ENCODE data around the gene SWSAP1. TPM values are rescaled to one million over a fixed set of nuclear protein-coding genes. Genes with fewer than 3 reads are reported as not detected.

The SWSAP1 gene
- total and polyA plus RNA-seq, 9 of the 15 experiments (the other 6 are each of a cell fraction or from before 2014, with no cell fraction given): 0.18 to 2.8 (median 1.7) TPM

DNA sequence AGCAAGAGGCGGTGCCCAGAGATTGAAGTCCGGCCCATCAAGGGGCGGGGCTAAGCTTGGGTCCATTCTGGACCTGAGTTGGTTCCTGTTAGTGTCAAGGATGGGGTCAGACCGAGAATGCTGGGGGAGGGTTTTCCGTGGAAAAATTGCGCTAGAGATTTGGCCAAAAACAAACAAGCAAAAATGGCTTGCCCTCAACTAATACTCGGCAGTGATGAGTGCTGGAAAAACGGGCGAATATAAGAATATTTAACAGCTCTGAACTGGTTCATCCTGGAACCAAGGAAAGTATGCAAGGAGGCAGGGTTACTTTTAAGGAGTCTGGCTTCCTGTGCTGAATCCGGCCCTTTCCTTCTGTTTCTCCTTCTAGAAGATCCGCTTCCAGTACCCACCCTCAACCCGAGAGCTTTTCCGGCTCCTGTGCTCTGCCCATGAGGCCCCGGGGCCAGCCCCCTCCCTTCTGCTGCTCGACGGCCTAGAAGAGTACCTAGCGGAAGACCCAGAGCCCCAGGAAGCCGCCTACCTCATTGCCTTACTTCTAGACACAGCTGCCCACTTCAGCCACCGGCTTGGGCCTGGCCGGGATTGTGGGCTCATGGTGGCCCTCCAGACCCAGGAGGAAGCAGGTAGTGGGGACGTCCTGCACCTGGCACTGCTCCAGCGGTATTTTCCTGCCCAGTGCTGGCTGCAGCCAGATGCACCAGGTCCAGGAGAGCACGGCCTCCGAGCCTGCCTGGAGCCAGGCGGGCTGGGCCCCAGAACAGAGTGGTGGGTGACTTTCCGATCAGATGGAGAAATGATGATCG, 880 bp downstream of the SWSAP1 start (continued):
- TF ChIP-seq, protein P1, sequence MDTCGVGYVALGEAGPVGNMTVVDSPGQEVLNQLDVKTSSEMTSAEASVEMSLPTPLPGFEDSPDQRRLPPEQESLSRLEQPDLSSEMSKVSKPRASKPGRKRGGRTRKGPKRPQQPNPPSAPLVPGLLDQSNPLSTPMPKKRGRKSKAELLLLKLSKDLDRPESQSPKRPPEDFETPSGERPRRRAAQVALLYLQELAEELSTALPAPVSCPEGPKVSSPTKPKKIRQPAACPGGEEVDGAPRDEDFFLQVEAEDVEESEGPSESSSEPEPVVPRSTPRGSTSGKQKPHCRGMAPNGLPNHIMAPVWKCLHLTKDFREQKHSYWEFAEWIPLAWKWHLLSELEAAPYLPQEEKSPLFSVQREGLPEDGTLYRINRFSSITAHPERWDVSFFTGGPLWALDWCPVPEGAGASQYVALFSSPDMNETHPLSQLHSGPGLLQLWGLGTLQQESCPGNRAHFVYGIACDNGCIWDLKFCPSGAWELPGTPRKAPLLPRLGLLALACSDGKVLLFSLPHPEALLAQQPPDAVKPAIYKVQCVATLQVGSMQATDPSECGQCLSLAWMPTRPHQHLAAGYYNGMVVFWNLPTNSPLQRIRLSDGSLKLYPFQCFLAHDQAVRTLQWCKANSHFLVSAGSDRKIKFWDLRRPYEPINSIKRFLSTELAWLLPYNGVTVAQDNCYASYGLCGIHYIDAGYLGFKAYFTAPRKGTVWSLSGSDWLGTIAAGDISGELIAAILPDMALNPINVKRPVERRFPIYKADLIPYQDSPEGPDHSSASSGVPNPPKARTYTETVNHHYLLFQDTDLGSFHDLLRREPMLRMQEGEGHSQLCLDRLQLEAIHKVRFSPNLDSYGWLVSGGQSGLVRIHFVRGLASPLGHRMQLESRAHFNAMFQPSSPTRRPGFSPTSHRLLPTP (IDR thresholded peaks at IDR 0.05; ENCODE audit: borderline replicate concordance, extremely low read depth, insufficient read length): no peak
- TF ChIP-seq SETDB1 (IDR thresholded peaks at IDR 0.05; ENCODE audit: low read length): no peak
- no peak for TF ChIP-seq IRF2 (CRISPR knock-in tag; IDR thresholded peaks at IDR 0.05)
- no peak for TF ChIP-seq PCBP2 (IDR thresholded peaks at IDR 0.05; ENCODE audit: low read depth, low read length, poor library complexity, severe bottlenecking)
- TF ChIP-seq ZNF699 (CRISPR knock-in tag; IDR thresholded peaks at IDR 0.05; ENCODE audit: insufficient replicate concordance): no peak
- TF ChIP-seq, protein P2, sequence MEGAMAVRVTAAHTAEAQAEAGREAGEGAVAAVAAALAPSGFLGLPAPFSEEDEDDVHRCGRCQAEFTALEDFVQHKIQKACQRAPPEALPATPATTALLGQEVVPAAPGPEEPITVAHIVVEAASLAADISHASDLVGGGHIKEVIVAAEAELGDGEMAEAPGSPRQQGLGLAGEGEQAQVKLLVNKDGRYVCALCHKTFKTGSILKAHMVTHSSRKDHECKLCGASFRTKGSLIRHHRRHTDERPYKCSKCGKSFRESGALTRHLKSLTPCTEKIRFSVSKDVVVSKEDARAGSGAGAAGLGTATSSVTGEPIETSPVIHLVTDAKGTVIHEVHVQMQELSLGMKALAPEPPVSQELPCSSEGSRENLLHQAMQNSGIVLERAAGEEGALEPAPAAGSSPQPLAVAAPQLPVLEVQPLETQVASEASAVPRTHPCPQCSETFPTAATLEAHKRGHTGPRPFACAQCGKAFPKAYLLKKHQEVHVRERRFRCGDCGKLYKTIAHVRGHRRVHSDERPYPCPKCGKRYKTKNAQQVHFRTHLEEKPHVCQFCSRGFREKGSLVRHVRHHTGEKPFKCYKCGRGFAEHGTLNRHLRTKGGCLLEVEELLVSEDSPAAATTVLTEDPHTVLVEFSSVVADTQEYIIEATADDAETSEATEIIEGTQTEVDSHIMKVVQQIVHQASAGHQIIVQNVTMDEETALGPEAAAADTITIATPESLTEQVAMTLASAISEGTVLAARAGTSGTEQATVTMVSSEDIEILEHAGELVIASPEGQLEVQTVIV (CRISPR knock-in tag; IDR thresholded peaks at IDR 0.05; ENCODE audit: borderline replicate concordance): no peak
- no peak for TF ChIP-seq ZNF274 (IDR thresholded peaks at IDR 0.05; ENCODE audit: borderline replicate concordance, low read depth, low read length)
- peak in 1 of 2 experiments; percentile 11; a peak in 2 of 4 replicates for TF ChIP-seq RAD21 (CRISPR knock-in tag; conservative IDR thresholded peaks at IDR 0.05 in 1 of 2, IDR thresholded peaks at IDR 0.05 in 1 of 2)
- no peak for TF ChIP-seq GTF2F1 (IDR thresholded peaks at IDR 0.05; ENCODE audit: low read depth, low read length)
- TF ChIP-seq, protein P3, sequence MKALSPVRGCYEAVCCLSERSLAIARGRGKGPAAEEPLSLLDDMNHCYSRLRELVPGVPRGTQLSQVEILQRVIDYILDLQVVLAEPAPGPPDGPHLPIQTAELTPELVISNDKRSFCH (CRISPR knock-in tag; IDR thresholded peaks at IDR 0.05): no peak
- TF ChIP-seq, protein P3 (tag; IDR thresholded peaks at IDR 0.05): no peak
- TF ChIP-seq MEF2A (IDR thresholded peaks at IDR 0.05; ENCODE audit: control insufficient read depth, low read depth, low read length): no peak
- TF ChIP-seq NR4A1 (CRISPR knock-in tag; IDR thresholded peaks at IDR 0.05): no peak
- TF ChIP-seq NR4A1 (tag; IDR thresholded peaks at IDR 0.05): 0 out of 2 replicates have a peak, but pooled peaks have one; percentile 40
- TF ChIP-seq NFIC (IDR thresholded peaks at IDR 0.05): peak; percentile 77
- no peak for TF ChIP-seq CEBPG (CRISPR knock-in tag; IDR thresholded peaks at IDR 0.05)
- TF ChIP-seq CEBPG (tag; conservative IDR thresholded peaks at IDR 0.05 in 1 of 2, IDR thresholded peaks at IDR 0.05 in 1 of 2): 0 out of 4 replicates have a peak, but pooled peaks of 1 of the 2 experiments have one; percentile 13
- TF ChIP-seq MAZ (CRISPR knock-in tag; conservative IDR thresholded peaks at IDR 0.05 in 1 of 2, IDR thresholded peaks at IDR 0.05 in 1 of 2): peak in 1 of 2 experiments; percentile 63; a peak in 1 of 4 replicates
- no peak for TF ChIP-seq KDM4B (IDR thresholded peaks at IDR 0.05; ENCODE audit: borderline replicate concordance in 2 of 2, low read depth in 1 of 2)
- TF ChIP-seq CEBPB (tag; IDR thresholded peaks at IDR 0.05): no peak; the same call in 1 of the 2 replicates
